NCI-H2227 treated with DMSO at 0.1 percent for 48 hours (cell line): Measurements from ENCODE around the gene MVD.
"Not testable (repeated sequence)": the region's sequence is repeated elsewhere in the genome, so short reads cannot be mapped to it uniquely, and the experiment has no call there.

Experiments
- DNase-seq: peaks from one replicate; lab custom pipeline; 2025; lab: John Stamatoyannopoulos, UW

The MVD gene

GRCh38 chr16:88681709-88682451 lies 19.0 kb upstream of the MVD start:
- no peak for DNase-seq

- no peak for DNase-seq
Observed at GRCh38 chr16:88681084-88681680, 18.3 kb upstream of the MVD start.

- DNase-seq = no peak
Observed at GRCh38 chr16:88680554-88681083, 17.7 kb upstream of the MVD start.

DNA sequence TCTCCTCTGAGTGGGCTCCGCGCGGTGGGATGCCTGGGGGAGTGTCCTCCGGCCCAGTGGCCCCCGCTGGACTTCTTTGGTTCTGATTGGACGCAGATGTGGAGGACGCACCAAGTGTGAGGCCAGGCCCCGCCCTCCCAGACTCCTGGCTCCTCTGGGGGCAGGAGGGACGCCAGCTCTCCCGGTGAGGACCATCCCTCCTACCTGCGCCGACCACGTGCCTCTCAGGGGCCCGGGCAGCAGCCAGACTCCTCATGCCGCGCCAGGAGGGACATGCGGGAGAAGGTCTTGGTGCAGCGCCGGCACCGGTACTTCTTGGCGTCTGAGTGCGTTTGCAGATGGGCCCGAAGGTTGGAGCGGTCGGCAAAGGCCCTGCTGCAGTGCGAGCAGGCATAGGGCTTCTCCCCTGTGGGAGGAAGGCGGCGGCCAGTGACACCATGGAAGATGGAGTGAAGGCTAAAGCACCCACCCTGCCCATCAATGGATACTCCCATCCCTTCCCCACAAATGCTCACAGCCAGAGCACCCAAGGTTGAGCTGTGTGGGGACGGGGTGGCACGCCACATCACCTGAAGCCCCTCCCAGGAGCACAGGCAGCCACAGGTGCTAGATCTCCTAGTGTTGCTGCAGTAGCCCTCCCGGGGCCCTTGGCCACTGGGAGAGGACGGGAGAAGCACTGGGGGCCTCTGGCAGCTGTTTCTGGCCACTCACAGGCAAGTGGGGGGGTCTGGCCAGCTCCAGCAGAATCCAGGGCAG lies 15.5 kb upstream of the MVD start:
- no peak for DNase-seq

GRCh38 chr16:88677721-88678120 lies 14.8 kb upstream of the MVD start:
- DNase-seq = no peak

DNA sequence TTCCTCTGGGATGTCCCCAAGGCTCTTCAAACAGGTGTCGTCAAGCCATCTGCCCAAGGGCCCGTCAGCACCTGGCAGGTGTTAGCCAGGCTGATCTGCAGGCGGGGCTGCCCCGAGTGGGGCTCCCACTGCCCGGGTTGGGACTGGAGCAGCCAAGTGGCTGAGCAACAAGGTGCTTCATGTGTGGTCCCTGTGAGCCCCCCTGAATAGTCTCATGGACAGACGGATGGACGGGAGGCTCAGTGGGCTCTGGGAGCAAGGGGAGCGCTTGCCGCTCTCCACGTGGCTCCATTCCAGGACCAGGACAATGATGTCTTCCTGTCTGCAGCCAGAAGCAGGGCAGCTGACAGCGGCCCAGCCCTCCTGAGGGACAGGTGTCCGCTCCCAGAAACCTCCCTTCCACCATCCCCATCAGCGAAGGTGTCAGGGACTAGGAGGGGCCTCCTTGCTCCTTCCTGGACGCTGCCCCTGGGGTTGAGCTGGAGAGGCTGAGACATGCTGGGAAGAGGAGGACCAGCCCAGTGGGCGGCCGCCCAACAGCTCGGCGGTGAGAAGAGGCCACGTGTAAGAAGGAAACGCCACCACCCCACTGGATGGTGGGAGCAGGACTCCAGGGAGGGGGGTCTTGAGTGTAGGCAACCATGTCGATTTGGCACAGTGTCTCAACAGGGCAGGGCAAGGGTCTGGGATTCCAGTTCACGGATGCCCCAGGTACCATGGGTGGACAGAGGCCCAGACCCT lies 13.8 kb upstream of the MVD start:
- DNase-seq = no peak

- DNase-seq = no peak
Observed at GRCh38 chr16:88673716-88674379, 11.0 kb upstream of the MVD start.

- no peak for DNase-seq
Observed at GRCh38 chr16:88672776-88673175, 9.9 kb upstream of the MVD start.

DNA sequence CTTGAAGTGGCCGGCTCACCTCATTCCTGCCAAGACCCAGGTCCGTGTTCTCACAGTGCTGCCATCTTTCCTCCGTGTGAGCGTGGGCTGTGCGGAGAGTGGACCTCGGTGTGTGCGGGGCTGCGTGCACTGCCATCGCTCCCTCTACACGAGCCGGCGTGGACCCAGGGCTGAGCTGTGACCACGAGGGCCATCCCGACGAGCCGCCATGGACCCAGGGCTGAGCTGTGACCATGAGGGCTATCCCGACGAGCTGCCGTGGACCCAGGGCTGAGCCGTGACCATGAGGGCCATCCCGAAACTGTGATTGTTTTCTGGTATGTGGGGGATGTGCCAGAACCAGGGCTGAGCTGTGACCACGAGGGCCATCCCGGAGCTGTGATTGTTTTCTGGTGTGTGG lies 8.9 kb upstream of the MVD start:
- DNase-seq = no peak

DNA sequence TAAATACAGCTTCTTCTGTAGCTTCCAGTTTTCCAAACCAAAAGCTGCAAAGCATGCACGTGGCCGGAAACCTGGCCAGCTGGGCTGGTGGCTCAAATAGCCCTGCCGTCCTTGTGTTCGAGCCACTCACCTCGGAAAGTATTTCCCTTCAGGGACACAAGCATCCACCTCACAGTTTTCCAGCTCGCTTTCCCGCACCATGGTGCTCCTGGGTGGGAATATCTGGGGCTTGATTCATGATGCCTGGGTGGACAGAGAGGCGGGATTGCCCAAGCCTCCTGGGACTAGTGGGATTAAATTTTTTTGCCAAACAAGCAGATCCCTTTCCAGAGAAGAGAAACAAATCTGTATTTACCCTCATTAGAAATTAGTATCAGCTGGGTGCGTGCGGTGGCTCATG lies 7.1 kb upstream of the MVD start:
- DNase-seq = no peak

- not testable (repeated sequence) for DNase-seq
Observed at GRCh38 chr16:88669493-88669892, 6.6 kb upstream of the MVD start.

DNA sequence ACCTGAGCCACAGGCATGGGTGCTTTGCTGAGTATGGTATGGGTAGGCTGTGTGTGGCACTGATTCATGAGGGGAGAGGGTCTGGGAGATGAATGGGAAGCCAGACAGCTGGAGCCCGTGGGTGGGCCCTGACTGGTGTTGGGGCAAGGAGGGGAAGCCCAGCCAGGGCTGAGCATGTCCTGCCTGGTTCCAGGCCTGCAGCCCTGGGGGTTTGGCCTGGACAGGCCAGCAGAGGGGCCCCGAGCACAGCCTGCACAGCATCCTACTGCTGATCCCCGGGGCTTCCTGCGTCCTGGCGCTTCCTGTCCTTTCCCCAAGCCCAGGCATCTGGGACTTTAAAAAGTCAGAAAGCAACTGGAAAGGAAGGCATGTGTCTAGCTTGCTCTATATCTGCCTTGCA lies 4.6 kb upstream of the MVD start:
- DNase-seq = no peak

- no peak for DNase-seq
Observed at GRCh38 chr16:88665570-88665969, 2.7 kb upstream of the MVD start.

DNA sequence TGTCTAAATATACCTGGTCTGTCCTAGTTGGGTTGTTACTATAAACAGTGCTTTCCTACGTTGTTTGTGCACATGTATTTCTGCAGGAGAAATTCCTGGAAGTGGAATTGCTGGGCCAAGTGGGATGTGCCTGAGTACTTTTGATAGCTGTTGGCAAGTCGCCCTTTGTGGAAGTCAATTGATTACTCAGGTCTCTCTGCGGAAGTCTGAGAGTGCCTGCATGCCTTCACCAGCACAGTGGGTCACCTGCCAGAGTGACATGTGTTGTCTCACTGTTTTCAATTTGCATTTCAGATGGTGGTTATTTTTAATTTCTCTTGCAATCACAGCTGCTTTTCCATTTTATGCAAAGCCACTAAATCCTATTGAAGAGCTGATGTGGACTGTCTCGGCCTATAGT lies 2.3 kb upstream of the MVD start:
- no peak for DNase-seq

GRCh38 chr16:88662222-88662842 lies 559 bp downstream of the MVD start:
- DNase-seq = no peak

DNA sequence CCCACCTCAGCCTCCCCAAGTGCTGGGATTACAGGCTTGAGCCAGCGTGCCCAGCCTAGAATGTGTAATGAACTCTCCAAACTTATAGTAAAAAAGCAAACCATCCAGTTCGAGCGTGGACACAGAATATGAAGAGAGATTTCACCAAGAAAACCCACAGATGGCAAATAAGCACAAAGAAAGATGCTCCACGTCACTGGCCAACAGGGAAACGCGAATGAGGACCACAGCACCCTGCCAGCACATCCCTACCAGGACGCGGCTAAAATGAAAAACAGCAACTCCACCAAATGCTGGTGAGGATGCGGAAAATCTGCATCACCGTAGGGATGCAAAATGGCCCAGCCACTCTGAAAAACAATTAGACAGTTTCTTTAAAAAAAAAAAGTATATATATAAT lies 1.4 kb downstream of the MVD start:
- DNase-seq = no peak

GRCh38 chr16:88659160-88659559 lies 3.7 kb downstream of the MVD start:
- no peak for DNase-seq

- DNase-seq = no peak
Observed at GRCh38 chr16:88658714-88659113, 4.2 kb downstream of the MVD start.

- no peak for DNase-seq
Observed at GRCh38 chr16:88657371-88657770, 5.5 kb downstream of the MVD start.

- no peak for DNase-seq
Observed at GRCh38 chr16:88656291-88656980, 6.5 kb downstream of the MVD start.
